Activated CD4-positive, alpha-beta T cell treated with anti-CD3 and anti-CD28 coated beads, Interleukin-2, amount 50 U/mL, for 4 hours (primary cell): Measurements from ENCODE around the gene TNFRSF14.

Source experiments
- DNase-seq, 2 experiments: peaks; one replicate each; pipeline ENCODE4 v3.0.0-alpha.2; 2020

TNFRSF14 gene

GRCh38 chr1:2604156-2604843 is 48.1 kb downstream of the TNFRSF14 start:
- no peak for DNase-seq

GRCh38 chr1:2604844-2605508 is 48.8 kb downstream of the TNFRSF14 start:
- DNase-seq: no peak

GRCh38 chr1:2605509-2606395 is 49.6 kb downstream of the TNFRSF14 start:
- no peak for DNase-seq

GRCh38 chr1:2606396-2606880 is 50.3 kb downstream of the TNFRSF14 start:
- no peak for DNase-seq

GRCh38 chr1:2606881-2607621 is 50.9 kb downstream of the TNFRSF14 start:
- no peak for DNase-seq

- no peak for DNase-seq
Observed at GRCh38 chr1:2607641-2608091, 51.5 kb downstream of the TNFRSF14 start.

GRCh38 chr1:2609319-2610035 is 53.3 kb downstream of the TNFRSF14 start:
- no peak for DNase-seq

- no peak for DNase-seq
Observed at GRCh38 chr1:2610036-2610959, 54.1 kb downstream of the TNFRSF14 start.

- DNase-seq: no peak
Observed at GRCh38 chr1:2611031-2611501, 54.9 kb downstream of the TNFRSF14 start.

GRCh38 chr1:2611621-2612437 is 55.7 kb downstream of the TNFRSF14 start:
- DNase-seq: no peak

- DNase-seq: no peak
Observed at GRCh38 chr1:2612591-2613365, 56.6 kb downstream of the TNFRSF14 start.
